Esophagus muscularis mucosa (tissue), 4 donors: Measurements from ENCODE around the gene SEMA7A.

Source experiments
- EP300 ChIP-seq: sonication (generic); formaldehyde crosslinking; IDR thresholded peaks from one replicate; pipeline ENCODE4 v1.6.1; 2017; ENCODE audit warnings: antibody characterized with exemption
- POLR2A ChIP-seq: fragments of 450-650 bp; IDR thresholded peaks from one replicate; pipeline ENCODE4 v1.6.1; 2017; ENCODE audit warnings: antibody characterized with exemption, moderate library complexity, mild to moderate bottlenecking, low read depth
- TF ChIP-seq, protein P1 (sequence below), 3 experiments: fragments of 200-600 bp in 2 of 3; fragments of 450-650 bp in 1 of 3; sonication (generic) in 2 of 3; IDR thresholded peaks; one replicate each; pipeline ENCODE4 v1.5.1; 2017 to 2019; ENCODE audit warnings: antibody characterized with exemption in 3 of 3, mild to moderate bottlenecking in 2 of 3, moderate library complexity in 1 of 3

DNA sequence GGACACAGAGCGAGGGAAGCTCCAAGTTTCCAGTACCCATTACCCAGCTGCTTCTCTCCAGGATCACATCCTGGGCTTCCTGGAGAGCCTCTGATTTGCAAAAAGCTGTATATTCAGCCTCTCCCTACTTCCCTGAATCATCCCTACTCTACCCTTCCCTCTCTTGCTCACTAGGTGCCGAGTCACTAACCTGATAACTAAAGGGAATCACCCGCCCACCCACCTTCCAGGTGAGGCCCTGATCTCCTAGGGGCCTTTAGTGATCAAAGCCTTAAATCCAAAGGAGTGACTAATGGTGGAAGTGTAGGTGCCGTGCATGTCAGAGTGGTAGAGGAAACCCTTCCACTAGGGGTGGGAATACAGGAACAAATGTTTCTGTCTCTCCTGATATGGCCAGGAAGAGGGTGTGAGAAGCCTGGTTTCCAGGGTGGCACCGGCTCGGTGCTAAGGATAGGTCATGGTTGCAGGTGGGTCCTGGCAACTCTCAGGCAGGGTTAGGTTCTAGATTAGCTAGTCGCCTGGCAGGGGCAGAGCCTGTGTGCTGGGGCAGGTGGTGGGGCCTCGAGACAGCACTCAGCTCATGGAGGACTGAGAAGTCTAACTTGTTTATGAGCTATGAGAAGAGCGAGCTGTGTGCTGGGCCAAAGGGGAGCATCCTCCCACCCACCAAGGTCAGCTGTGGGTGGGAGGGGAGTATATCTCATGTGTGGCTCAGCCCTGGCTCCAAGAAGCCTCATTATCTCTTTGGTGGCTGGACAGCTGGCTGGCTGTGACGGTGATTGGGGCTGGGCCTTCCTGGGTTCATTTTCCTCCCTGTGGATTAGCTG lies 10.1 kb downstream of the SEMA7A start:
- TF ChIP-seq, protein P1, sequence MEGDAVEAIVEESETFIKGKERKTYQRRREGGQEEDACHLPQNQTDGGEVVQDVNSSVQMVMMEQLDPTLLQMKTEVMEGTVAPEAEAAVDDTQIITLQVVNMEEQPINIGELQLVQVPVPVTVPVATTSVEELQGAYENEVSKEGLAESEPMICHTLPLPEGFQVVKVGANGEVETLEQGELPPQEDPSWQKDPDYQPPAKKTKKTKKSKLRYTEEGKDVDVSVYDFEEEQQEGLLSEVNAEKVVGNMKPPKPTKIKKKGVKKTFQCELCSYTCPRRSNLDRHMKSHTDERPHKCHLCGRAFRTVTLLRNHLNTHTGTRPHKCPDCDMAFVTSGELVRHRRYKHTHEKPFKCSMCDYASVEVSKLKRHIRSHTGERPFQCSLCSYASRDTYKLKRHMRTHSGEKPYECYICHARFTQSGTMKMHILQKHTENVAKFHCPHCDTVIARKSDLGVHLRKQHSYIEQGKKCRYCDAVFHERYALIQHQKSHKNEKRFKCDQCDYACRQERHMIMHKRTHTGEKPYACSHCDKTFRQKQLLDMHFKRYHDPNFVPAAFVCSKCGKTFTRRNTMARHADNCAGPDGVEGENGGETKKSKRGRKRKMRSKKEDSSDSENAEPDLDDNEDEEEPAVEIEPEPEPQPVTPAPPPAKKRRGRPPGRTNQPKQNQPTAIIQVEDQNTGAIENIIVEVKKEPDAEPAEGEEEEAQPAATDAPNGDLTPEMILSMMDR (IDR thresholded peaks at IDR 0.05) = no peak
- TF ChIP-seq POLR2A (no peak), EP300 (no peak)
